Gastrocnemius medialis (tissue), 4 donors: ENCODE results near the gene CGREF1. TPM values are rescaled to one million over a fixed set of nuclear protein-coding genes. Genes with fewer than 3 reads are reported as not detected.

Experiments
- ATAC-seq, 2 donors: fragments of 150-250 bp; one replicate each; pipeline ENCODE4 v1.9.1; 2016
- DNase-seq, 2 donors: peaks; one replicate each; pipeline ENCODE4 v3.0.0-alpha.2; 2019
- H3K27ac ChIP-seq, 4 donors: fragments of 200-600 bp; sonication (generic); 1 replicate in 1 of 4; 2 replicates in 3 of 4; pipeline ENCODE4 v1.5.1; 2016 to 2018; ENCODE audit warnings: mild to moderate bottlenecking in 2 of 4, moderate library complexity in 1 of 4
- H3K27me3 ChIP-seq, 3 donors: fragments of 200-600 bp; sonication (generic) in 2 of 3; 1 replicate in 1 of 3; 2 replicates in 2 of 3; pipeline versions ENCODE4 v1.5.1 to v1.6.0; 2016 to 2019; ENCODE audit warnings: mild to moderate bottlenecking in 1 of 3, moderate library complexity in 1 of 3
- H3K36me3 ChIP-seq, 2 donors: fragments of 200-600 bp; sonication (generic) in 1 of 2; one replicate each; pipeline ENCODE4 v1.5.1; 2017 to 2018
- H3K4me1 ChIP-seq, 2 donors: fragments of 200-600 bp; sonication (generic) in 1 of 2; one replicate each; pipeline ENCODE4 v1.5.1; 2016 to 2017; ENCODE audit warnings: mild to moderate bottlenecking in 2 of 2
- H3K4me3 ChIP-seq, 4 donors: fragments of 200-600 bp; sonication (generic) in 3 of 4; 1 replicate in 1 of 4; 2 replicates in 3 of 4; pipeline ENCODE4 v1.5.1; 2016 to 2019; ENCODE audit warnings: mild to moderate bottlenecking in 2 of 4
- H3K9me3 ChIP-seq, 3 donors: fragments of 200-600 bp; sonication (generic) in 2 of 3; 1 replicate in 1 of 3; 2 replicates in 2 of 3; pipeline ENCODE4 v1.5.1; 2016 to 2019
- CTCF ChIP-seq, 5 experiments: fragments of 450-650 bp in 3 of 5; fragments of 200-600 bp in 2 of 5; sonication (generic) in 2 of 5; IDR thresholded peaks in 4 of 5; conservative IDR thresholded peaks in 1 of 5; 1 replicate in 4 of 5; 2 replicates in 1 of 5; pipeline ENCODE4 v1.5.1; 2016 to 2019; ENCODE audit warnings: antibody characterized with exemption in 5 of 5, mild to moderate bottlenecking in 3 of 5, moderate library complexity in 3 of 5
- POLR2A ChIP-seq, 2 donors: fragments of 450-650 bp; IDR thresholded peaks; one replicate each; pipeline ENCODE4 v1.6.1; 2017; ENCODE audit warnings: antibody characterized with exemption in 2 of 2, mild to moderate bottlenecking in 2 of 2, moderate library complexity in 2 of 2
- in situ Hi-C, 4 donors: fragments of 200-750 bp; cut with MboI; loops; one replicate each; pipeline versions ENCODE4 v1.15.0 to v1.8.0; 2017; ENCODE audit warnings: low sequenced_read_pairs in 4 of 4
- intact Hi-C: fragments of 100-400 bp; cut with DNase I; formaldehyde crosslinking; loops from one replicate; pipeline ENCODE4 v1.15.1; 2023; ENCODE audit warnings: low total_unique reads
- total RNA-seq, 4 donors: library from RNA; depleted of rRNA; stranded (reverse); fragments of >200 nt; gene quantifications; one replicate each; pipeline versions ENCODE4 v1.1.0 to v1.2.3, GENCODE V29; 2016

CGREF1 gene
- total RNA-seq, 4 donors from 2014 or later = 1.2 to 7.1 (median 4.3) TPM

DNA sequence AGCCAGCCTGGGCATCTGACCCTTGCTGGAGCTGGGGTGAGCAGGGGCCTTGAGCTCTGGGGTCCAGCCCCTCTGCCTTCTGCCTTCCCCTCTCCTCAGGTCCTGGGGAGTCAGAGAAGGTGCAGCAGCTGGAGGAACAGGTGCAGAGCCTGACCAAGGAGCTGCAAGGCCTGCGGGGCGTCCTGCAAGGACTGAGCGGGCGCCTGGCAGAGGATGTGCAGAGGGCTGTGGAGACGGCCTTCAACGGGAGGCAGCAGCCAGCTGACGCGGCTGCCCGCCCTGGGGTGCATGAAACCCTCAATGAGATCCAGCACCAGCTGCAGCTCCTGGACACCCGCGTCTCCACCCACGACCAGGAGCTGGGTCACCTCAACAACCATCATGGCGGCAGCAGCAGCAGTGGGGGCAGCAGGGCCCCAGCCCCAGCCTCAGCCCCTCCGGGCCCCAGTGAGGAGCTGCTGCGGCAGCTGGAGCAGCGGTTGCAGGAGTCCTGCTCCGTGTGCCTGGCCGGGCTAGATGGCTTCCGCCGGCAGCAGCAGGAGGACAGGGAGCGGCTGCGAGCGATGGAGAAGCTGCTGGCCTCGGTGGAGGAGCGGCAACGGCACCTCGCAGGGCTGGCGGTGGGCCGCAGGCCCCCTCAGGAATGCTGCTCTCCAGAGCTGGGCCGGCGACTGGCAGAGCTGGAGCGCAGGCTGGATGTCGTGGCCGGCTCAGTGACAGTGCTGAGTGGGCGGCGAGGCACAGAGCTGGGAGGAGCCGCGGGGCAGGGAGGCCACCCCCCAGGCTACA, 36.8 kb downstream of the CGREF1 start:
- no peaks in the 10 kb centered on the region for H3K9me3 ChIP-seq
- DNase-seq = no peak
- no peak for TF ChIP-seq CTCF (IDR thresholded peaks at IDR 0.05 in 4 of 5, conservative IDR thresholded peaks at IDR 0.05 in 1 of 5)
- no peak for TF ChIP-seq POLR2A (IDR thresholded peaks at IDR 0.05)
- H3K4me1 ChIP-seq = peaks cover 21 to 44% of the 10 kb centered on the region in 2 donors
- H3K27me3 ChIP-seq = no peaks in the 10 kb centered on the region
- intact Hi-C loops = loop anchor here (10.0 kb wide), 1 partner anchor 293 kb away; the partner anchor contains the start of genes EIF2B4 and SNX17
- peak overlapping the region; percentile 75 to 95 (median 86) for H3K27ac ChIP-seq
- H3K36me3 ChIP-seq = no peaks in the 10 kb centered on the region
- in situ Hi-C loops = loop anchor here (10.0 kb wide), 2 partner anchors 47 to 117 kb away; partner anchors contain the start of gene TMEM214 (in 3 of the 4)
- H3K4me3 ChIP-seq = peak overlapping the region in 2 of 4 donors; percentile 19 to 40
- no peak for ATAC-seq

DNA sequence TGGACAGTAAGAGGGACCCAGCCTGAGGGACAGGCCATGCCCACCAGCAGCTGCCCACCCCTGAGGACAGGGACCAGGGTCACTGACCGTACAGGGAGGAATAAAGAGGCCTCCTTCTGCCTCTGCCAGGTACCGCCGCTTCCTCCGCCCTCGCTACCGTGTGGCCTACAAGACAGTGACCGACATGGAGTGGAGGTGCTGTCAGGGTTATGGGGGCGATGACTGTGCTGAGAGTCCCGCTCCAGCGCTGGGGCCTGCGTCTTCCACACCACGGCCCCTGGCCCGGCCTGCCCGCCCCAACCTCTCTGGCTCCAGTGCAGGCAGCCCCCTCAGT, 38.4 kb downstream of the CGREF1 start:
- intact Hi-C loops = loop anchor here (10.0 kb wide), 1 partner anchor 294 kb away; the partner anchor contains the start of genes EIF2B4 and SNX17

DNA sequence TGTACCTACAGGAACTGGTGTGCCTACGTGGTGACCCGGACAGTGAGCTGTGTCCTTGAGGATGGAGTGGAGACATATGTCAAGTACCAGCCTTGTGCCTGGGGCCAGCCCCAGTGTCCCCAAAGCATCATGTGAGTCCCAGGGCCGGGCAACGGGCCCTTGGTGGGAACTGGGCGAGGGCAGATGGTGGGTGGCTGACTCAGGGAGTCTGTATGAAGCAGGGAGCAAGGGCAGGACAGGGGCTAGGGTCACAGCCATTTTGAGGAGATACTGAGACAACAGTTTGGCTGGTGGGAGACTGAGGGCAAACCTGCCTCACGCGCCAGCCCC, 38.8 kb downstream of the CGREF1 start:
- TF ChIP-seq CTCF (IDR thresholded peaks at IDR 0.05 in 4 of 5, conservative IDR thresholded peaks at IDR 0.05 in 1 of 5) (no peak), POLR2A (IDR thresholded peaks at IDR 0.05) (no peak)
- no peaks in the 10 kb centered on the region for H3K9me3 ChIP-seq
- in situ Hi-C loops (loop anchor here (10.0 kb wide), 2 partner anchors 45 to 115 kb away; partner anchors contain the start of gene TMEM214 (in 3 of the 4)), intact Hi-C loops (loop anchor here (10.0 kb wide), 1 partner anchor 295 kb away; the partner anchor contains the start of genes EIF2B4 and SNX17)
- H3K27me3 ChIP-seq = no peaks in the 10 kb centered on the region
- peak overlapping the region; percentile 75 to 95 (median 86) for H3K27ac ChIP-seq
- ATAC-seq = no peak
- H3K36me3 ChIP-seq = no peaks in the 10 kb centered on the region
- H3K4me3 ChIP-seq = peak overlapping the region in 1 of 4 donors; percentile 51
- peaks cover 13 to 34% of the 10 kb centered on the region in 2 donors for H3K4me1 ChIP-seq
- DNase-seq = no peak

More for the DNA sequence above, 38.4 kb downstream of the CGREF1 start:
- peak overlapping the region in 3 of 4 donors; percentile 4 to 51 (median 46) for H3K4me3 ChIP-seq
- H3K36me3 ChIP-seq = no peaks in the 10 kb centered on the region
- peaks cover 16 to 38% of the 10 kb centered on the region in 2 donors for H3K4me1 ChIP-seq
- in situ Hi-C loops = loop anchor here (10.0 kb wide), 2 partner anchors 46 to 116 kb away; partner anchors contain the start of gene TMEM214 (in 3 of the 4)
- no peak for DNase-seq
- peak overlapping the region; percentile 75 to 95 (median 86) for H3K27ac ChIP-seq
- TF ChIP-seq POLR2A (IDR thresholded peaks at IDR 0.05) = no peak
- TF ChIP-seq CTCF (IDR thresholded peaks at IDR 0.05 in 4 of 5, conservative IDR thresholded peaks at IDR 0.05 in 1 of 5) = no peak
- H3K9me3 ChIP-seq = no peaks in the 10 kb centered on the region
- no peak for ATAC-seq
- H3K27me3 ChIP-seq = no peaks in the 10 kb centered on the region

DNA sequence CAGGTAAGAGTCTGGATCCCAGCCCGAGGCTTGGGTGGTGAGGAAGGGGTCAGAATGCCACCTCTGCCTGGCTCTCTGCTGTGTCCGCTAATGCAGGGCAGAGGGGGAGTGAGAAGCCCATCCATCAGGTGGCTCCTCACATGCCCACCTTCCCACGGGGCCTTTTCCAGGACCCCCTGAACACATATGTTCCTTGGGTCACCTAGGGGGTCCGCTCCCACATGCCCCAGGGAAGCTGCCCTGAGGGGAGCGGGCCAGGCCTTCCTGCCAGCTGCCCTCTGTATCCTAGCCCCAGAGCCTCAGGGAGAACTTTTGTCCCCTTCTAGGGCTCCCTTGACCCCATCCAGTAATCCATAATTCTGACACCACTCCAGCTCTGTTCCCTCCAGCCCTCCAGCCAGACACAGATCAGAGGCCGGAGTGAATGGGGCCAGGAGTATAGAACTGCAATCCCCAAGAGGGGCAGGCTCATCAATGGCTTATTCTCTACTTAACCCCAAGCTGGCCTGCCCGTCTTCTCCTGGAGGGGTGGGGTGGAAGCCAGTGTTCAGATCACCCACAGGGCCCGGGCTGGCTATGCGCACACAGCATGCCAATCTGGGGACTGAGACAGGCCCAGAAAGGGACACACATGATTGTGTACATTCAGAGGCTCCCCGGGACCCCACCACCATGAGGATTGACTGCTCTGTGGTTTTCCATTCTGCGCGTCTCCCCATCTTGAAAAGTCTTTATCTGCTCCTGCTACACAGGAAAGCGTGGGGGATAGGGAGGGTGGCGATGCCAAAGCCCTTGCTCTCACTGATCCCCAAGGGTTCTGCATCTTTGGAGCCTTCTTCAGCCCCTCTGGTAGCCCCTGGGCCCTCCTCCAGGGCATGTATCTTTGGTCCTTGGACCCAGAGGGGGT, 39.4 kb downstream of the CGREF1 start:
- in situ Hi-C loops = loop anchor here (10.0 kb wide), 2 partner anchors 45 to 115 kb away; partner anchors contain the start of gene TMEM214 (in 3 of the 4)
- intact Hi-C loops = loop anchor here (10.0 kb wide), 1 partner anchor 295 kb away; the partner anchor contains the start of genes EIF2B4 and SNX17

More for the DNA sequence above, 39.4 kb downstream of the CGREF1 start:
- DNase-seq = no peak
- TF ChIP-seq POLR2A (IDR thresholded peaks at IDR 0.05) (no peak), CTCF (IDR thresholded peaks at IDR 0.05 in 4 of 5, conservative IDR thresholded peaks at IDR 0.05 in 1 of 5) (no peak)
- H3K4me1 ChIP-seq = peaks cover 15 to 31% of the 10 kb centered on the region in 2 donors
- H3K27me3 ChIP-seq = no peaks in the 10 kb centered on the region
- no peak for ATAC-seq
- H3K9me3 ChIP-seq = no peaks in the 10 kb centered on the region
- H3K27ac ChIP-seq = peak overlapping the region; percentile 75 to 95 (median 86)
- peak overlapping the region; percentile 44 to 51 (median 49) for H3K4me3 ChIP-seq
- no peaks in the 10 kb centered on the region for H3K36me3 ChIP-seq
